Amygdala (tissue), 56 donors: Measurements from ENCODE around the gene ING4.

Experiments
- DNase-seq, 56 donors: peaks; one replicate each; lab custom pipeline; 2025; lab: John Stamatoyannopoulos, UW

Gene ING4

GRCh38 chr12:6688999-6689882 is 26.3 kb upstream of the ING4 start, which contains the start of gene ZNF384:
Gene ZNF384, minus strand, starts transcription at chr12:6689375. Its CDS starts 9,855 bp downstream, at chr12:6679520.
- DNase-seq = peak; percentile 66 to 100 (median 98)

- peak in 22 of 56 donors; percentile 38 to 93 (median 85) for DNase-seq
Observed at GRCh38 chr12:6688543-6688998, 25.7 kb upstream of the ING4 start.

GRCh38 chr12:6685814-6686213 is 22.9 kb upstream of the ING4 start:
- DNase-seq = no peak

- peak in 1 of 56 donors; percentile 17 for DNase-seq
Observed at GRCh38 chr12:6684609-6685008, 21.7 kb upstream of the ING4 start.

GRCh38 chr12:6676962-6677361 is 14.0 kb upstream of the ING4 start:
- DNase-seq = no peak

GRCh38 chr12:6672143-6672542 is 9.2 kb upstream of the ING4 start:
- DNase-seq = no peak

GRCh38 chr12:6667559-6668210 is 4.8 kb upstream of the ING4 start:
- DNase-seq = no peak

- DNase-seq = no peak
Observed at GRCh38 chr12:6666211-6666610, 3.3 kb upstream of the ING4 start.

GRCh38 chr12:6664902-6665301 is 2.0 kb upstream of the ING4 start:
- no peak for DNase-seq

- no peak for DNase-seq
Observed at GRCh38 chr12:6662602-6662905, 365 bp downstream of the ING4 start.

GRCh38 chr12:6653987-6654386 is 8.9 kb downstream of the ING4 start:
- DNase-seq = no peak

- no peak for DNase-seq
Observed at GRCh38 chr12:6653342-6653741, 9.6 kb downstream of the ING4 start.

- no peak for DNase-seq
Observed at GRCh38 chr12:6652391-6652790, 10.5 kb downstream of the ING4 start.

GRCh38 chr12:6650832-6651231 is 12.1 kb downstream of the ING4 start:
- no peak for DNase-seq

- peak in 37 of 56 donors; percentile 18 to 79 (median 44) for DNase-seq
Observed at GRCh38 chr12:6647083-6647604, 15.8 kb downstream of the ING4 start, which contains the start of gene ACRBP. Gene ACRBP, minus strand, starts transcription at chr12:6647432. Its CDS starts 66 bp downstream, at chr12:6647366.

- DNase-seq = no peak
Observed at GRCh38 chr12:6646276-6647082, 16.4 kb downstream of the ING4 start.

GRCh38 chr12:6644903-6645302 is 18.0 kb downstream of the ING4 start:
- DNase-seq = peak in 14 of 56 donors; percentile 9 to 72 (median 30)

- DNase-seq = peak in 2 of 56 donors; percentile 23 to 38
Observed at GRCh38 chr12:6644257-6644596, 18.7 kb downstream of the ING4 start.

- DNase-seq = peak in 5 of 56 donors; percentile 8 to 45 (median 27)
Observed at GRCh38 chr12:6643569-6644256, 19.2 kb downstream of the ING4 start.

- DNase-seq = no peak
Observed at GRCh38 chr12:6641131-6641530, 21.8 kb downstream of the ING4 start.
